IMR-90 (cell line): ENCODE results near the gene NPAS2. TPM values are rescaled to one million over a fixed set of nuclear protein-coding genes. Genes with fewer than 3 reads are reported as not detected.
A peak's percentile ranks its signal among the peaks of the same experiment; 100 is the strongest.

Experiments used
- ATAC-seq: fragments of 200-7000 bp; cut with Tn5 transposase; 2 replicates; pipeline ENCODE4 v1.9.1; 2020; ENCODE audit warnings: low read depth, mild to moderate bottlenecking, moderate library complexity
- BruUV-seq: library from RNA; stranded (reverse); fragments of 400-500 nt; replicated peaks from 2 replicates; lab custom pipeline; 2021; lab: Mats Ljungman, UMichigan
- CTCF ChIA-PET: fragments of 300-600 bp; formaldehyde crosslinking; extraction: SDS; loops from one replicate; lab custom pipeline; 2021; ENCODE audit warnings: antibody characterized with exemption; lab: Yijun Ruan, JAX
- POLR2A ChIA-PET: fragments of 300-600 bp; sonication (Branson Sonifier 250); formaldehyde crosslinking; loops from one replicate; lab custom pipeline; 2022; ENCODE audit warnings: antibody characterized with exemption; ENCODE audit not compliant: unreplicated experiment; lab: Charles Lee
- DNase-seq: peaks from one replicate; pipeline ENCODE4 v3.0.0; 2013
- H2AFZ ChIP-seq: replicated peaks from 2 replicates; pipeline ENCODE3; 2013; ENCODE audit warnings: low read length, mild to moderate bottlenecking; ENCODE audit not compliant: poor library complexity
- H2AK5ac ChIP-seq: 2 replicates; pipeline ENCODE4 v1.6.1; 2013; ENCODE audit warnings: low read depth, low read length, inconsistent platforms
- H2AK9ac ChIP-seq: replicated peaks from 2 replicates; pipeline ENCODE3; 2013; ENCODE audit warnings: mild to moderate bottlenecking, low read depth, low read length, moderate library complexity; ENCODE audit not compliant: poor library complexity
- H2BK120ac ChIP-seq: 2 replicates; pipeline ENCODE4 v1.6.1; 2013; ENCODE audit warnings: low read depth, low read length, inconsistent platforms
- H2BK15ac ChIP-seq: 3 replicates; pipeline ENCODE4 v1.6.1; 2013; ENCODE audit warnings: low read depth, low read length, inconsistent platforms
- H2BK20ac ChIP-seq: 2 replicates; pipeline ENCODE4 v1.6.1; 2013; ENCODE audit warnings: low read depth, mild to moderate bottlenecking, inconsistent platforms, low read length, moderate library complexity
- H2BK5ac ChIP-seq: 2 replicates; pipeline ENCODE4 v1.6.1; 2013; ENCODE audit warnings: mild to moderate bottlenecking, low read depth, low read length, inconsistent platforms; ENCODE audit not compliant: poor library complexity, severe bottlenecking
- H3K14ac ChIP-seq: replicated peaks from 2 replicates; pipeline ENCODE4 v1.6.1; 2013; ENCODE audit warnings: low read depth, low read length, inconsistent platforms
- H3K18ac ChIP-seq: 2 replicates; pipeline ENCODE4 v1.6.1; 2013; ENCODE audit warnings: low read depth, low read length, control low read depth
- H3K23ac ChIP-seq: 2 replicates; pipeline ENCODE4 v1.6.1; 2013; ENCODE audit warnings: low read depth, low read length, inconsistent platforms
- H3K27ac ChIP-seq: 2 replicates; pipeline ENCODE4 v1.5.1; 2013; ENCODE audit warnings: mild to moderate bottlenecking, control low read depth, low read length; ENCODE audit not compliant: insufficient read depth
- H3K27me3 ChIP-seq: 2 replicates; pipeline ENCODE4 v1.6.1; 2013; ENCODE audit warnings: low read length; ENCODE audit not compliant: control insufficient read depth, insufficient read depth
- H3K36me3 ChIP-seq: 2 replicates; pipeline ENCODE4 v1.6.1; 2013; ENCODE audit warnings: low read length, mixed read lengths; ENCODE audit not compliant: control insufficient read depth, insufficient read depth
- H3K4ac ChIP-seq: 2 replicates; pipeline ENCODE4 v1.6.1; 2013; ENCODE audit warnings: low read depth, low read length, inconsistent platforms
- H3K4me1 ChIP-seq: 2 replicates; pipeline ENCODE4 v1.6.1; 2013; ENCODE audit warnings: low read length, mixed read lengths; ENCODE audit not compliant: control insufficient read depth, insufficient read depth
- H3K4me2 ChIP-seq: 2 replicates; pipeline ENCODE4 v1.6.1; 2013; ENCODE audit warnings: low read depth, mild to moderate bottlenecking, control low read depth, low read length, moderate library complexity
- H3K4me3 ChIP-seq: 2 replicates; pipeline ENCODE4 v1.5.1; 2013; ENCODE audit warnings: low read depth, mild to moderate bottlenecking, control low read depth, low read length, moderate library complexity; ENCODE audit not compliant: insufficient read depth
- H3K56ac ChIP-seq: 2 replicates; pipeline ENCODE4 v1.6.1; 2013; ENCODE audit warnings: low read length, inconsistent platforms; ENCODE audit not compliant: insufficient read depth; ENCODE audit errors: extremely low read depth
- H3K79me1 ChIP-seq, 2 experiments: 2 replicates each; pipeline ENCODE4 v1.6.1; 2013; ENCODE audit warnings: low read length in 2 of 2, inconsistent platforms in 1 of 2, low read depth in 1 of 2
- H3K9ac ChIP-seq: 2 replicates; pipeline ENCODE4 v1.6.1; 2013; ENCODE audit warnings: low read depth, low read length, control low read depth
- H3K9me1 ChIP-seq: 2 replicates; pipeline ENCODE4 v1.6.1; 2013; ENCODE audit warnings: low read length, inconsistent platforms; ENCODE audit not compliant: insufficient read depth
- H3K9me3 ChIP-seq: 2 replicates; pipeline ENCODE4 v1.6.1; 2013; ENCODE audit warnings: low read length; ENCODE audit not compliant: control insufficient read depth, insufficient read depth
- H4K20me1 ChIP-seq: 2 replicates; pipeline ENCODE4 v1.6.1; 2013; ENCODE audit warnings: low read length, inconsistent platforms; ENCODE audit not compliant: insufficient read depth
- H4K5ac ChIP-seq: 2 replicates; pipeline ENCODE4 v1.6.1; 2013; ENCODE audit warnings: mild to moderate bottlenecking, low read depth, low read length, control low read depth
- H4K8ac ChIP-seq, 2 experiments: 2 replicates each; pipeline ENCODE4 v1.6.1; 2013; ENCODE audit warnings: low read depth in 2 of 2, low read length in 2 of 2, control low read depth in 1 of 2, inconsistent platforms in 1 of 2
- H4K91ac ChIP-seq: 2 replicates; pipeline ENCODE4 v1.6.1; 2013; ENCODE audit warnings: low read depth, low read length, inconsistent platforms; ENCODE audit not compliant: insufficient read depth
- FOS ChIP-seq: fragments of 150-350 bp; IDR thresholded peaks from 2 replicates; pipeline ENCODE4 v1.6.1; 2016; ENCODE audit warnings: low read depth, low read length
- MAFK ChIP-seq: IDR thresholded peaks from 2 replicates; pipeline ENCODE4 v1.6.1; 2012; ENCODE audit warnings: low read depth, low read length, improper control_type of control experiment
- MAZ ChIP-seq: IDR thresholded peaks from 2 replicates; pipeline ENCODE4 v1.6.1; 2012; ENCODE audit warnings: low read depth, mild to moderate bottlenecking, low read length, improper control_type of control experiment, moderate library complexity, borderline replicate concordance
- MXI1 ChIP-seq: IDR thresholded peaks from 2 replicates; pipeline ENCODE4 v1.6.1; 2012; ENCODE audit warnings: low read depth, mild to moderate bottlenecking, low read length, moderate library complexity, borderline replicate concordance
- NFE2L2 ChIP-seq: fragments of 150-350 bp; IDR thresholded peaks from 2 replicates; pipeline ENCODE4 v1.6.1; 2016; ENCODE audit warnings: low read depth, mild to moderate bottlenecking, low read length
- POLR2A ChIP-seq: IDR thresholded peaks from 2 replicates; pipeline ENCODE4 v1.6.1; 2012; ENCODE audit warnings: mild to moderate bottlenecking, low read depth, low read length
- RAD21 ChIP-seq: IDR thresholded peaks from 2 replicates; pipeline ENCODE4 v1.6.1; 2012; ENCODE audit warnings: low read length, improper control_type of control experiment
- SMC3 ChIP-seq: fragments of 150-350 bp; IDR thresholded peaks from 2 replicates; pipeline ENCODE4 v1.6.1; 2016; ENCODE audit warnings: low read depth, mild to moderate bottlenecking, antibody characterized with exemption, low read length, moderate library complexity
- WGBS, 2 experiments: methylation state at CpG; one replicate each; pipeline versions ENCODE4 v1.1.5 to v1.1.7; 2013; ENCODE audit warnings: missing lambda C conversion rate in 2 of 2; ENCODE audit not compliant: insufficient read length in 1 of 2; ENCODE audit errors: extremely low coverage in 2 of 2; 5-methylcytosine and 5-hydroxymethylcytosine counted together
- dilution Hi-C: fragments of 300-500 bp; cut with HindIII; formaldehyde crosslinking; loops from one replicate; pipeline ENCODE4 v1.14.3; 2018; ENCODE audit warnings: low sequenced_read_pairs; ENCODE audit not compliant: unreplicated experiment
- in situ Hi-C: fragments of 300-500 bp; cut with MboI; formaldehyde crosslinking; loops from 3 replicates; pipeline ENCODE4 v1.14.3; 2019; ENCODE audit warnings: low sequenced_read_pairs, inconsistent platforms, mixed read lengths
- intact Hi-C: fragments of 100-400 bp; cut with micrococcal nuclease; formaldehyde crosslinking; loops from 2 replicates; pipeline ENCODE4 v1.10.0; 2022
- polyA plus RNA-seq, 3 experiments: library from polyadenylated mRNA; depleted of rRNA; stranded (reverse); fragments of >200 nt; gene quantifications; 2 replicates each; pipeline ENCODE4 v1.2.3, GENCODE V29; 2012; ENCODE audit warnings: low replicate concordance in 1 of 3
- total RNA-seq: library from RNA; depleted of rRNA; stranded (reverse); fragments of >200 nt; gene quantifications from 2 replicates; pipeline ENCODE4 v1.2.3, GENCODE V29; 2012

The NPAS2 gene
- total and polyA plus RNA-seq, 2 of the 4 experiments (the other 2 are of a cell fraction): 5.2 to 14.8 TPM

DNA sequence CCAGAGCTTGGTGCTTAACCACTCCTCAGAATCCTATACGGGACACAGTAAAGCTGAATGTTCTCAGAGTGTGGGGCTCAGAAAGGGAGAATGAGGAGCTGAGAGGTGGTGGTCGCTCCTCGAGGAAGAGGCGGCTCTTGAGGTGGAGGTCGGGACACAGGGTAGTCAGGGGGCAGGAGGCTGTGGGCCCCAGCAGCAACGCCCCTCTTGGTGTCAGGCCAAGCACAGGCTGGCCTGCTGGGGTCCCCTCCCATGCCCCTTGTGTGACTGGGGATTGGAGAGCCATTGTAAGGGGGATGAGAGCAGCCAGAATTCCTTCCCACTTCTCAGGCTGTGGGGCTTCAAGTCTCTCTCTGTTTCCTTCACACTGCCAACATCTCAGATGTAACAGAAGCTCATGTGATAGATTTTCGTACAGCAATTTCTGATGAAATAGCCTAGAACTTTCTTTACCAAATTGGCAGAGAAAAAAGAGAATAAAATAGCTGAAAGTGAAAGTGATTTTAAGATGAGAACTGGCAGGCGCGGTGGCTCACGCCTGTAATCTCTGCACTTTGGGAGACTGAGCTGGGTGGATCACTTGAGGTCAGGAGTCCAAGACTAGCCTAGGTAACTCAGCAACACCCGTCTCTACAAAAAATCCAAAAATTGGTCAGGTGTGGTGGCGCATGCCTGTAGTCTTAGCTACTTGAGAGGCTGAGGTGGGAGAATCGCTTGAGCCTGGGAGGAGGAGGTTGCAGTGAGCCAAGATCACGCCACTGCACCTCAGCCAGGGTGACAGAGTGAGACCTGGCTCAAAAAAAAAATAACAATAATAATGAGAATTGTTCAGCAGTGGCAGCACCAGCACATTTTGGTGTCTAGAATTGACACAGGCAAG is 121.1 kb downstream of the NPAS2 start:
- Histone ChIP-seq H3K79me1 (no peaks in the 10 kb centered on the region), H3K4me1 (peaks cover 6% of the 10 kb centered on the region), H4K91ac (peak overlapping the region; percentile 62), H3K27me3 (no peaks in the 10 kb centered on the region), H3K23ac (no peak overlapping the region), H3K4ac (peak overlapping the region; percentile 25; the same call in 1 of the 2 replicates), H3K9ac (no peak overlapping the region), H3K9me1 (peaks cover 24% of the 10 kb centered on the region), H3K27ac (no peak overlapping the region), H2AK9ac (no peak overlapping the region), H3K9me3 (no peaks in the 10 kb centered on the region), H3K14ac (0 out of 2 replicates have a peak overlapping the region, but pooled peaks have one; percentile 34), H3K4me3 (no peak overlapping the region), H2AFZ (peak overlapping the region; percentile 27), H2AK5ac (peak overlapping the region; percentile 37; the same call in 1 of the 2 replicates), H3K18ac (no peak overlapping the region; the same call in 1 of the 2 replicates), H2BK15ac (no peak overlapping the region), H4K20me1 (no peaks in the 10 kb centered on the region), H3K4me2 (no peak overlapping the region), H3K36me3 (no peaks in the 10 kb centered on the region; the same call in 1 of the 2 replicates), H2BK120ac (peak overlapping the region; percentile 25; the same call in 1 of the 2 replicates), H4K5ac (no peak overlapping the region; the same call in 1 of the 2 replicates), H2BK20ac (peak overlapping the region; percentile 49), H4K8ac (peak overlapping the region in 1 of 2 experiments; percentile 17; a peak in 1 of 4 replicates), H2BK5ac (no peak overlapping the region), H3K56ac (no peak overlapping the region)
- 90% methylated on average over 2 of the region's 14 CpGs; no CpG with 5 or more reads in 1 of the 2 experiments for WGBS, 2 experiments
- TF ChIP-seq MAFK (no peak), POLR2A (no peak), SMC3 (no peak), RAD21 (no peak), FOS (no peak), NFE2L2 (no peak), MAZ (no peak), MXI1 (no peak)
- DNase-seq (no peak), ATAC-seq (no peak)
- POLR2A ChIA-PET: interaction anchor here (0.6 kb wide), 1 partner anchor 1625 kb away, joined by 4 read pairs; no protein-coding TSS in a partner anchor
- dilution Hi-C loops: no loop called here
- intact Hi-C loops: no loop called here
- no TSS peak for BruUV-seq
- CTCF ChIA-PET: no interaction called here
- in situ Hi-C loops: no loop called here
